ENCODE data around the gene MIDN. TPM values are rescaled to one million over a fixed set of nuclear protein-coding genes. Genes with fewer than 3 reads are reported as not detected.

Gene MIDN
- polyA plus RNA-seq, 2 of the 4 experiments (the other 2 are of a cell fraction): 9.1 to 31.4 TPM

DNA sequence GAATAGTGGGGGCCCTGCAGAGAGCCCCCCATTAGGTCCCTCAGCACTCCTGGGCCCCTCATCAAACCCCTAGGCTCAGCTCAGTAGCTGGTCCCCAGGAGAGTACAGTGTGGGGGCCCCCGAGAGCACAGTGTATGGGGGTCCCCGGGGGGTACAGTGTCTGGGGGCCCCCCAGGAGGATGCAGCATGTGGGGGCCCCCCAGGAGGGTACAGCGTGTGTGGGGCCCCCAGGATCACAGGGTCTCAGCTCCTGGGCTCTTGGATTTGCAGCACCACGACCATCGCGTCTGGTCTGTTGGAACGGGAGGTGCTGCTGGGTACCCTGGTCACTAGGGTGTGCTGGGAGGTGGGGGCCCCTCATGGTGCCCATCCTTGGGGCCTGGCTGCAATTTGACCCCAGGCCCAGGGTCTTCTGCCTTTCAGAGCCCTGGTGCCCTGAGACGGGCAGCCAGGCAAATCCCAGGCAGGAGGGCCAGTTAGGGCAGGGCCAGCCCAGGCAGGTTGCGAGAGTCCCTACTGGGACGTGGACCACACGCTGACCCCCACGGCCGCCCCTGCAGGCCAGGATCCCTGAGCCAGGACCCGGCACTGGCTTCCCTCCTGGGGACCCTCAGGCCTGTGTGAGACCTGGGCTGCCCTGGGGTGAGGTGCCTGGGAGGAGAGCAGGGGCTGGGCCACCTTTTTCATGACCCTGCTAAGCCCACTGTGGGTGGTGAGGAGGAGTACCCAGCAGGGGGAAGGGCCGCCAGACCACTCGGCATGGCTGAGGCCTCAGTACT, 24.1 kb upstream of the MIDN start (continued):
- TF ChIP-seq NR3C1 (IDR thresholded peaks at IDR 0.05): no peak

DNA sequence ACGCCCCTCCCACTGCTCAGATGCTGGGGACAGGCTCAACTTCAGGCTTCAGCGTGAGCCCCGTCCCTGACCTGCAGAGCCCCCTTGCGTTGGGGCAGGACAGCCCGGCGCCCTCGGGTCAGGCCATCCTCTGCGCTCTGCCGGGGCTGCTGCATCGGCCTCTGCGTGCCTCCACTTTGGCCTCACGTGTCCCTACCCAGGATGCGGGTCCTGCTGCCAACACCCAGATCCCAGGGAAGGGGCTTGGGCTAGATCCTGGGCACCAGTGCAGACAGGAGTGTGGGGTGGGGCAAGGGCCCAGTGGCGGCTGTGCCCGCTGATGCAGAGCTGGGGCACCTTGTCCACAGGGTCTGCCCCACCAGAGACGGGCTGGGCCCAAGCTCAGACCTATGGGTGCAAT, 23.5 kb upstream of the MIDN start:
- no peak for FAIRE-seq
- no peak for DNase-seq (ENCODE audit: low read depth in 1 of 2, low spot score in 1 of 2)
- TF ChIP-seq, protein P1, sequence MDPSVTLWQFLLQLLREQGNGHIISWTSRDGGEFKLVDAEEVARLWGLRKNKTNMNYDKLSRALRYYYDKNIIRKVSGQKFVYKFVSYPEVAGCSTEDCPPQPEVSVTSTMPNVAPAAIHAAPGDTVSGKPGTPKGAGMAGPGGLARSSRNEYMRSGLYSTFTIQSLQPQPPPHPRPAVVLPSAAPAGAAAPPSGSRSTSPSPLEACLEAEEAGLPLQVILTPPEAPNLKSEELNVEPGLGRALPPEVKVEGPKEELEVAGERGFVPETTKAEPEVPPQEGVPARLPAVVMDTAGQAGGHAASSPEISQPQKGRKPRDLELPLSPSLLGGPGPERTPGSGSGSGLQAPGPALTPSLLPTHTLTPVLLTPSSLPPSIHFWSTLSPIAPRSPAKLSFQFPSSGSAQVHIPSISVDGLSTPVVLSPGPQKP (IDR thresholded peaks at IDR 0.05; ENCODE audit: low read depth, low read length): no peak
- no peak for TF ChIP-seq RCOR1 (IDR thresholded peaks at IDR 0.05; ENCODE audit: low read depth, low read length)
- TF ChIP-seq, protein P2, sequence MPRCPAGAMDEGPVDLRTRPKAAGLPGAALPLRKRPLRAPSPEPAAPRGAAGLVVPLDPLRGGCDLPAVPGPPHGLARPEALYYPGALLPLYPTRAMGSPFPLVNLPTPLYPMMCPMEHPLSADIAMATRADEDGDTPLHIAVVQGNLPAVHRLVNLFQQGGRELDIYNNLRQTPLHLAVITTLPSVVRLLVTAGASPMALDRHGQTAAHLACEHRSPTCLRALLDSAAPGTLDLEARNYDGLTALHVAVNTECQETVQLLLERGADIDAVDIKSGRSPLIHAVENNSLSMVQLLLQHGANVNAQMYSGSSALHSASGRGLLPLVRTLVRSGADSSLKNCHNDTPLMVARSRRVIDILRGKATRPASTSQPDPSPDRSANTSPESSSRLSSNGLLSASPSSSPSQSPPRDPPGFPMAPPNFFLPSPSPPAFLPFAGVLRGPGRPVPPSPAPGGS (IDR thresholded peaks at IDR 0.05): no peak
- TF ChIP-seq HOXB5 (CRISPR knock-in tag; IDR thresholded peaks at IDR 0.05): no peak
- TF ChIP-seq HOXB13 (CRISPR knock-in tag; IDR thresholded peaks at IDR 0.05; ENCODE audit: low read depth): no peak
- no peak for TF ChIP-seq GATA3 (IDR thresholded peaks at IDR 0.05; ENCODE audit: borderline replicate concordance)
- TF ChIP-seq EP300 (IDR thresholded peaks at IDR 0.05): no peak
- TF ChIP-seq, protein P3, sequence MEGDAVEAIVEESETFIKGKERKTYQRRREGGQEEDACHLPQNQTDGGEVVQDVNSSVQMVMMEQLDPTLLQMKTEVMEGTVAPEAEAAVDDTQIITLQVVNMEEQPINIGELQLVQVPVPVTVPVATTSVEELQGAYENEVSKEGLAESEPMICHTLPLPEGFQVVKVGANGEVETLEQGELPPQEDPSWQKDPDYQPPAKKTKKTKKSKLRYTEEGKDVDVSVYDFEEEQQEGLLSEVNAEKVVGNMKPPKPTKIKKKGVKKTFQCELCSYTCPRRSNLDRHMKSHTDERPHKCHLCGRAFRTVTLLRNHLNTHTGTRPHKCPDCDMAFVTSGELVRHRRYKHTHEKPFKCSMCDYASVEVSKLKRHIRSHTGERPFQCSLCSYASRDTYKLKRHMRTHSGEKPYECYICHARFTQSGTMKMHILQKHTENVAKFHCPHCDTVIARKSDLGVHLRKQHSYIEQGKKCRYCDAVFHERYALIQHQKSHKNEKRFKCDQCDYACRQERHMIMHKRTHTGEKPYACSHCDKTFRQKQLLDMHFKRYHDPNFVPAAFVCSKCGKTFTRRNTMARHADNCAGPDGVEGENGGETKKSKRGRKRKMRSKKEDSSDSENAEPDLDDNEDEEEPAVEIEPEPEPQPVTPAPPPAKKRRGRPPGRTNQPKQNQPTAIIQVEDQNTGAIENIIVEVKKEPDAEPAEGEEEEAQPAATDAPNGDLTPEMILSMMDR (IDR thresholded peaks at IDR 0.05): no peak
- Histone ChIP-seq H3K9me3 (no peaks in the 10 kb centered on the region), H3K4me1 (peaks cover 14% of the 10 kb centered on the region; the same call in 1 of the 3 replicates), H3K4me2 (no peak overlapping the region), H3K27ac (no peak overlapping the region), H3K4me3 (no peak overlapping the region)
- WGBS (ENCODE audit: missing lambda C conversion rate): 98% methylated on average over 14 of the region's 16 CpGs
- ChIA-PET CTCF (interaction anchor here (0.7 to 2.2 kb wide), 7 partner anchors 11 to 167 kb away, joined by 3 to 13 read pairs (median 5); no protein-coding TSS in a partner anchor), POLR2A (no interaction called here)
- ATAC-seq: no peak

DNA sequence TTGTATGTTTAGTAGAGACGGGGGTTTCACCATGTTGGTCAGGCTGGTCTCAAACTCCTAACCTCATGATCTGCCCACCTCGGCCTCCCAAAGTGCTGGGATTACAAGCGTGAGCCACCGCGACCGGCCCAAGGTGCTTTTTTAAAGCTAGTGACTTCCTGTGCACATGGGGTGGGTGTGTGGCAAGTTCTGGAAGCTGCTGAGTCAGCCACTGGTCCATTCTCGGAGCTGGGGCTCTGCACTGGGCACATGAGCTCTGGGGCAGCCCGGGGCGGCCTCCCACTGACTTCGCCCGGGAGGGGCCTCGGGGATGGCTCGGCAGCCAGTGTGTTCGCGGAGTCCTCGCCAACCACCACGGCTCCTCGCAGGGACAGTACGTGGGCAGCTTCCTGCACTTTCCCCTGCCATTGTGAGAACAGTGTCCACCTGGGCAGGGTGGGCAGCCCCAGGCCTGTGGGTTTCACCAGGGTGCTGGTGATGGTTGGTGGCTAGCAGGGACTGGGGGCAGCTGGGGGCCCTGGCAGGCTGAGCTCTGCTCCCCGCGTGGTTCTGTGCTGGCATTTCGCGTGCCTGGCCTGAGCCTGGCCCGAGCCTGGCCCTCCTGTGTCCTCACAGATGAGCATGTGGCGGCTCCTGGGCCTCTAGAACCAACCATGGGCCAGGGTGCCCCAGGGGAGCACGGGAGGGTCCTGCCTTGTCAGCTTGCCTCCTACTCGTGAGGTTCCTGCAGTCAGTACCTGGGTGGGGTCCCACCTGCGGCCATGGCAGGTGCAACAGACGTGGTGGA, 22.8 kb upstream of the MIDN start:
- Histone ChIP-seq H3K27ac (peak overlapping the region in 1 of 2 experiments; percentile 10; a peak in 1 of 6 replicates), H3K9me3 (no peaks in the 10 kb centered on the region), H3K4me2 (no peak overlapping the region), H3K4me3 (no peak overlapping the region), H3K4me1 (peaks cover 14% of the 10 kb centered on the region; the same call in 1 of the 3 replicates)
- DNase-seq (ENCODE audit: low read depth in 1 of 2, low spot score in 1 of 2) (no peak), FAIRE-seq (no peak), ATAC-seq (no peak)
- CTCF ChIA-PET: interaction anchor here (0.9 to 2.2 kb wide), 7 partner anchors 11 to 168 kb away, joined by 3 to 13 read pairs (median 5); partner anchors contain the start of gene ATP5F1D
- TF ChIP-seq MAFK (IDR thresholded peaks at IDR 0.05; ENCODE audit: partially characterized antibody): peak; percentile 41
- no peak for TF ChIP-seq BHLHE40 (IDR thresholded peaks at IDR 0.05; ENCODE audit: low read depth, low read length)
- WGBS (ENCODE audit: missing lambda C conversion rate): 94% methylated on average over 10 of the region's 29 CpGs
- POLR2A ChIA-PET: no interaction called here

DNA sequence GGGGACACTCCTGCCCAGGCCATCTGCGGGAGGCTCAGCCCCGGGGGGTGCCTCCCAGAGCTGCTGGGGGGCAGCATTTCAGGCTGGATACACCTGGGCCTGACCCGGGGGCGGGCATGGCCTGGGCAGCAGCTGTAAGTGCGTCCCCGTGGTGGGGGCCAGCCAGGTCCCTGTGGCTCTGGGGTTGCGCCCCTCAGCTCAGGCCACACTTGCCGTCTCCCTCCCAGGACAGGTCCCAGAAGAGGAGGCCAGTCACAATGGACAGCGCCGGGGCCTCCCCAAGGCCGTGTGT, 22.2 kb upstream of the MIDN start:
- H3K4me1 ChIP-seq: peaks cover 14% of the 10 kb centered on the region; the same call in 1 of the 3 replicates
- no CpG with 5 or more reads among the region's 11 CpGs for WGBS (ENCODE audit: missing lambda C conversion rate)
- H3K4me2 ChIP-seq: no peak overlapping the region
- no peak overlapping the region for H3K4me3 ChIP-seq
- H3K27ac ChIP-seq: no peak overlapping the region
- ATAC-seq (no peak), FAIRE-seq (no peak), DNase-seq (ENCODE audit: low read depth in 1 of 2, low spot score in 1 of 2) (no peak)
- CTCF ChIA-PET: interaction anchor here (1.2 to 2.2 kb wide), 5 partner anchors 12 to 168 kb away, joined by 3 to 13 read pairs (median 5); no protein-coding TSS in a partner anchor
- no peak for TF ChIP-seq MAFK (IDR thresholded peaks at IDR 0.05; ENCODE audit: partially characterized antibody)
- TF ChIP-seq CHD4 (IDR thresholded peaks at IDR 0.05; ENCODE audit: borderline replicate concordance): no peak
- TF ChIP-seq NPAS2 (CRISPR knock-in tag; IDR thresholded peaks at IDR 0.05; ENCODE audit: borderline replicate concordance): no peak
- TF ChIP-seq GATA3 (IDR thresholded peaks at IDR 0.05; ENCODE audit: borderline replicate concordance): no peak
- no peak for TF ChIP-seq KDM5A (IDR thresholded peaks at IDR 0.05)
- TF ChIP-seq POLR2A (IDR thresholded peaks at IDR 0.05; ENCODE audit: low read length): no peak
- no peak for TF ChIP-seq EHMT2 (IDR thresholded peaks at IDR 0.05; ENCODE audit: low read depth)
- TF ChIP-seq HOXB5 (CRISPR knock-in tag; IDR thresholded peaks at IDR 0.05): no peak
- no peak for TF ChIP-seq JUN (IDR thresholded peaks at IDR 0.05)
- no peaks in the 10 kb centered on the region for H3K9me3 ChIP-seq
- POLR2A ChIA-PET: no interaction called here

All from A549 (cell line).